MM.1S (cell line): Measurements from ENCODE around the gene IRGQ.

Experiments
- CTCF ChIP-seq: fragments of 300-600 bp; sonication (generic); IDR thresholded peaks from 2 replicates; pipeline ENCODE4 v1.5.1; 2016; ENCODE audit warnings: antibody characterized with exemption, low read length, mixed read lengths
- EZH2 ChIP-seq: fragments of 300-600 bp; sonication (generic); optimal IDR thresholded peaks from 2 replicates; pipeline ENCODE3; 2017; ENCODE audit warnings: low read depth, mild to moderate bottlenecking, antibody characterized with exemption, low read length, mixed read lengths

GRCh38 chr19:43609872-43610271, 13.9 kb upstream of the IRGQ start:
- no peak for TF ChIP-seq CTCF
- no peak for TF ChIP-seq EZH2
